ENCODE measurements around the gene ADGRB3.

ADGRB3 gene

DNA sequence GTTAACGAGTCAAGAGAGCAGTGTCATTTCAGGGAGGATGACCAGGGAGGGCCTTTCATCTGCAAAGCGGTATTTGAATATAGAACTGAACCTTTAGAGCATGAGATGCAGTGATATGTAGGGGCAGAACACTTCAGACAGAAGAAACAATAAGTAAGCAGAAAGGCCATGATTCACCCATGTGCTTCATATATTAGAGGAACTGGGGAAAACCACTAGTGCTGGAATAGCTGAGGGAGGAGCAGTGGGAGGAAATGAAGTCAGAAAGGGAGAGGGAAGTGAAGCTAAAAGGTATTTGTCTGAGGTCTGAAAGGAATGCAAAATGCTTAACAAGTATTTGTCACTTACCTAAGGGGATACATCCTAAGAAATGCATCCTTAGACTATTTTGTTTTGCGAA is 391.2 kb downstream of the ADGRB3 start:
- no peak for DNase-seq (ENCODE audit: low read depth in 3 of 3, low spot score in 1 of 3)

DNA sequence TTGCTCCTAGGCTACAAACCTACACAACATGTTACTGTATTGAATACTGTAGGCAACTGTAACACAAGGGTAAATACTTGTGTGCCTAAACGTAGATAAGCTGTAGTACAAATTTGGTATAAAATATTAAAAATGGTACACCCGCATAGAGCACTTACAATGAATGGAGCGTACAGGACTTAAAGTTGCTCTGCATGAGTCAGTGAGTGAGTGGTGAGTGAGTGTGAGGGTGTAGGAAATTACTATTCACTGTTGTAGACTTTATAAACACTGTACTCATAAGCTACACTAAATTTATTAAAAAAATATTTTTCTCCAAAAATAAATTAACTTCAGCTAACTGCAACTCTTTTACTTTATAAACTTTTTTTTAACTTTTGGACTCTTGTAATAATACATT is 391.6 kb downstream of the ADGRB3 start:
- DNase-seq (ENCODE audit: low read depth in 3 of 3, low spot score in 1 of 3), result no peak

DNA sequence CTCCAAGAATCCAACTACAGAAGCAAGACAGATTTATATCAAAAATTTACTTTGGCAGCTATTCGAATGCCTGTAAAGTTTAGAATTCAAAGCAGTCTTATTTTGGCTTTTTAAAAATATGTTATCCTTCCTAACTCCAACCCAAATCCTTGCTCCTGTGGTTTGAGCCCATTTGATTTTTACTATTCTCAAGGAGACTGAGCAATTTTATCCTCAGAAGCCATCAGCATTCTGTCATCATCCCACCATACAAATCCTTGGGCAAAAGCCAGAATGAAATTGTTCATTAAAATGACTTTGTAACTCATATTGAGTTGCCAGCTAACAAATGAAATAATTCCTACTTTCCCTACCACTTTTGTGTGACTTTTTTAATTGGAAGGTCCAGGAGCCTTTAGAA is 392.8 kb downstream of the ADGRB3 start:
- no peak for DNase-seq (ENCODE audit: low read depth in 3 of 3, low spot score in 1 of 3)

DNA sequence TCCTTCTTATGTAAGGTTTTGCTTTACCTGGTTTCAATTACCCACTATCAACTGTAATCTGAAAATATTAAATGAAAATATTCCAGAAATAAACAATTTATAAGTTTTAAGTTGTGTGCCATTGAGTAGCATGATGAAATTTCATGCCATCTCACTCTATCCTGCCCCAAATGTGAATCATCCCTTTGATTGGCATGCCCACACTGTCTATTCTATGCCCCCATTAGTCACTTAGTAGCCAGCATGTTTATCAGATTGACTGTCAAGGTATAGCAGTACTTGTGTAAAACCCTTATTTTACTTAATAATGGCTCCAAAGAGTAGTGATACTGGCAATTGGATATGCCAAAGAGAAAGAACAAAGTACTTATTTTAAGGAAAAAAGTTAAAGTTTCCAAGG is 403.8 kb downstream of the ADGRB3 start:
- no peak for DNase-seq (ENCODE audit: low read depth in 3 of 3, low spot score in 1 of 3)

DNA sequence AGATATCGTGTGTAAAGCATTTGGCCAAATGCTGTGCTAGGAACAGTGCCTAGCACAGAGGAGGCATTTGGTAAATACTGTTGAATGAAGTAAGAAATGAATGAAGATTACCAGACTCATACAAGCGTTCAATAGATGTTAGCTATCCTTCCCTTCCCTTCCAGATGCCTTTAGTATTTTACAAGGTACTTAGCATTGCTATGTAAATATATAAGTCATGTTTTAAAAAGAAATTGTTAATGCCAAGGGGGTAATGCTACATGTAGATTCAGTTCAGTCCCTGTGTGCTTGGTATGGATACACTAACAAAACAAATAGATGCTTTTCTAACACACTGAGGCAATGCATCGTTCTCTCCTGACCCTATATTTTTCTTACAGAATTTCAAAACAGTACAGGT is 407.2 kb downstream of the ADGRB3 start:
- DNase-seq (ENCODE audit: low read depth in 3 of 3, low spot score in 1 of 3), result no peak

DNA sequence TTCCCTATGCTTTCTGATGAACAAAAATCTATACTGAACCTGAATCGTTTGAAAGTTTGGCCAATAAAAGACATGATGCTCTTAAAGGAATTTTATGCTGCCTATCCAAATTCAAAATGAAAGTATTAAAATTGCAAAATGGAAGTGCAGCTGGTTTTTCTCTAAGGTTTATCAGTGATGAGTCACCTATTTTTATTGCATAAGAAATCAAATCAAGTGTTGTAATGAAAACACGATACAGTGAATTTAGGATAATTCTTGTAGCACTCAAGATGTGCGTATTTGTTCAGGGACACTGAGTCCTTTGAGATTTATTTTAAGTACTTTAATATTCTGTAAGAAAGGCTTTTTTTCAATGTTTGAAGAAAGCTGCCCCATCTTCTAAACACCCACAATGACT is 409.5 kb downstream of the ADGRB3 start:
- no peak for DNase-seq (ENCODE audit: low read depth in 3 of 3, low spot score in 1 of 3)

DNA sequence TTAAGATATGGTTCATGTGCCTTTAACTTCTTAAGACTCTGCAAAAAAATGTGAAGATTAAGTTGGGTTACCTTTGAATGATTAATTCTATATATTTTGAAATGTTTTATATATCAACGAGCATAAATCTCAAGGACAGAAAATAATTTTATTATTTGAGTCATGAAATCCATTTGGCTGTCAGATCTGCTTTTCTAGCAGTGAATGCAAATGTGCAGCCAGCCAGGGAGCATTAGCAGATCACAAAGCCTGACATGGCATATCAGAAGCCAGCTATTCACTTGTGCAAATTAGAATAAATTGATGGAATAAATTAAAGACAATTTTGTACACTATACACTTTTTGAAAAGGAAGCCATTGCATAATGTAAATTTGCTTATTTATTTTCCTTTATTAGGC is 424.3 kb downstream of the ADGRB3 start:
- DNase-seq (ENCODE audit: low read depth in 3 of 3, low spot score in 1 of 3), result no peak

DNA sequence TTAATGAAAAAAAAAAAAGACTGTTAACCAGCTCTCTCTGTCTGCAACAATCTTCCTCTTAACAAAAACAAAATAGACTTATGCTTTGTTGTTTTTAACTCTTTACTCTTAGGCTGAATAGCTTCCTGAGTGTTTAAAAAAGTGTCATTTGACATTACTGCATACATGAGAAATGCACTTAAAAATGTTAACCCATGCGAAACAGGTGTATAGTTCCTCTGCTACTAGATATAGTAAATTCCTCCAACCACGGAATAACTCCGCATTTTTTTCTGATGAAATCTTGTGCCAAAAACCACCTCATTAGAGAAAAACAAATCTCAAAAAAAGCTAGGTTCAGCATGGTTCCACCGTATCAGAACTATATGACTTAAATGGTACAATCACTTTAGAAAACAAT is 426.0 kb downstream of the ADGRB3 start:
- DNase-seq (ENCODE audit: low read depth in 3 of 3, low spot score in 1 of 3), result no peak

DNA sequence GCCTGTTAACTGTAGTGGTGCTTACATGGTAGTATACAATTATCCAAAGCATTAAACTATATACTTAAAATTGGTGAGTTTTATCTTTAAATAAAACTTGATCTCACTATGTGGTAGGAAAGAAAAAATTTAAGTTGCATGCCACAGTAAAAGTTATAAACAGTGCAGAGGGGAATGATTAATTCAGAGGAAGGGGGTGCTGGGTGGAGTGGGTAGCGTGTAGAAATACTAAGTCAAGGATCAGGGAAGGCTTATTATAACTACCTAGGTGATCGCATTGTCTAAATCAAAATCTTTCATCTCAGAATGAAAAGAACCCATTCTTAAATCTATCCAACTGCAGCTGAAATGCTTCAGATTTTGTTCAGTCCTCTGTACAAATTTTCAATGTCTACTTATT is 428.3 kb downstream of the ADGRB3 start:
- no peak for DNase-seq (ENCODE audit: low read depth in 3 of 3, low spot score in 1 of 3)

DNA sequence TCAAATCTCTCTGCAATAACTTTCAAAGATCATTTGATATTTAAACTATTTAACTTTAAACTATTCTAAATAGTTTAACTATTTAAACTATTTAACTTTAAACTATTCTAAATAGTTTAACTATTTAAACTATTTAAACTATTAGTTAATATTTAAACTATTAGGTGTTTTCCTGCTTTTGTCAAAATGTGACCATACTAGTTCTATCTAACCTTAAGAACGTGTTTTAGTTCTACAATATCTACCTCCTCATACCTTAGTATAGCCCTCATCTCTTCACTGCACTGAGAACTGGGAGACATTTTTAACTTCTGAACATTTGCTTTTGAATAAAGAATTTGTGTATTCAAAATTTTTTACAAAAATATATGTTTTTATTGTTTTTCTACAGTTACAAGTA is 429.1 kb downstream of the ADGRB3 start:
- no peak for DNase-seq (ENCODE audit: low read depth in 3 of 3, low spot score in 1 of 3)

DNA sequence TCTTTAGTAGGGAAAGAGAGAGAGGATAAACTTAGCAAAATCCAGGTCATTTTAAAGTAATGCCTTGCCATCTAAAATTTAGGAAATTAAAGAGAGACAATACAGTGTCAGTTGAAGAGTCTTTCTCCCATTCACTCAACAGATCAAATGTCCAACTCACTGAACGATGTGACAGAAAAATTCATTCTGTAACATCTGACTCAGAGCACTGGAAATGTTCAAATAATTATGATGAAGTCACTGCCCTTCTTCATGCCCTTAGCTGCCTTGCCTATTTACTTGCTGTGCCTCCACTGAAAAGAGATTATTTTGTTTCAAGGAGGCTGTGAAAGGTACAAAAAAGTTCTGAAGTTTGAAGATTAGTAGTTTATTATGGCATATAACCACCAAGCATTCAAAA is 434.8 kb downstream of the ADGRB3 start:
- DNase-seq (ENCODE audit: low read depth in 3 of 3, low spot score in 1 of 3), result no peak

DNA sequence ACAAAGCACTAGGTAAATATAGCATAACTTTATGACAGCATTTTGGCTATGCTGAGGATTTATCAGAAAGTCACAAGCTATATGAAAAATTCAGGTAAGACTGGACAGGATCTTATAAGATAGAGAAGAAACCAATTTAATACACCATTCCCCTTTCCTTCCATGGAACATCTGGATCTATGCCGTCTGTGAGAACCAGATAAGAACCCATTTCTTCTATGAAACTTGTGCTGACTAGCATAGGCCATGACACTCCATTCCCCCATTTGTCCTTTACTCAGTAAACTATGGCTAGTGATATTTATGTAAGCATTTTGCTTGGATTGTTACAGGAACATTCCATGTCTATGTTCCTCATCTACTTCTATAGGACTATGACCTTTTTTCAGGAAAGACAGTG is 437.7 kb downstream of the ADGRB3 start:
- DNase-seq (ENCODE audit: low read depth in 3 of 3, low spot score in 1 of 3), result no peak

DNA sequence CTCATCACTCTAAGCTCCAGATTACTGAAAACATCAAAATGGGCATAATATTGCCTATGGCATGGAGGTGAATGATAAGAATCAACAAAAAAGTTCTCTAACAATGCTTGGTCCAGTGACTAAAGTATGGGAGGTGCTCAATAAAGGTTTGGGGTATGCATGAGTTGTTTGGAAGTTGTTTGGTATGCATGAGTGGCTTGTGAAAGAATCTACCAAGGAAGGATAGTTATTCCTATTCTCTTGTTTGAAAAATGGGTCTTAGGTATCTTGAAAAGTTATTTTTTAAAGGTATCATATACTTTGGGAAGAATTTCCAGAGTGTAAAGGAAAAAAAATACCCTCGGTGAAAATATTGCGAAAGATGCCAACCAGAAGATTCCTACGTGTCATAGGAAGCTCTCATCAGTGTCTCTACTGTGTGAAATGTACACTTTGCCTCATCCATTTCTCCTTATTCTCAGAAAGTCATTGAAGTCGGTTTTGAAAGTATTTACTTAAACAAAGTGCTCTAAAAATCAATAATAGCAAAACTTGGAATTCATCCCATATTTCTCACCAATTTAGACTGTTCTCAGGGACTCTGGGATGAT is 449.8 kb downstream of the ADGRB3 start:
- no peak for DNase-seq (ENCODE audit: low read depth in 3 of 3, low spot score in 1 of 3)

DNA sequence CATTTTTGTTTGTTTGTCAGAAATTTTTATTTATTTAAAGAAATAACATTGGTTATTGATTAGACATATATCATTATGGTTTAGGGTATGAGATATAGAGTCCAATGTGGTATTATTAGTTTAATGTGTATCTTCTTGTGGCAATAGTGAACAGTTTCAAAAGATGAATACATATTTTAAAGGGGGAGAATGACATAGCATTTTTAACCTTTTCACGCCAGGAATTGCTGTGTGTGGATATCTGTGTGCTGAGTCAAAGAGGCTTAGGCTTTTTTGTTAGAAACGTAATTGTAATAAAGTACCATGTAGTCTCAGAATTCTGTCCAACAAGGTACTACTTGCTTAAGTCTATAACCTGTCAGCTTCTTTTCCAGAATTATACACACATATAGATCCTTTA is 451.6 kb downstream of the ADGRB3 start:
- no peak for DNase-seq (ENCODE audit: low read depth in 3 of 3, low spot score in 1 of 3)

DNA sequence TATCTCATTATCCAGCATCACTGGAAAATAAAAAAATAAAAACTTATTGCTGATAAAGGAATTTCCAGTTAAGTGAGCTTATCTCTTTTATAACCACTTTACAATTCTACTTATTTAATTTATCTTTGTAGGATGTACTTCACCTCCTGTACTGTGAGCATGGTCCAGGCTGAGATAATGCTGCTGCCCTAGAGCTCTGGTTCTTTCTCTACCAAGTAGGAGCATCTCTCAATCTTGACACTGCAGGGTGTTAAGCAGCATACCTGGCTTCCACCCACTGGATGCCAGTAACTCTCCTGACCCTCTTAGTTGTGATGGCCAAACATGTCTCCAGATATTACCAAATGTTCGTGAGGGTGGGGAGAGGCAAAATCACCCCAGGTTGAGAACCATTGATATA is 454.5 kb downstream of the ADGRB3 start:
- DNase-seq (ENCODE audit: low read depth in 3 of 3, low spot score in 1 of 3), result no peak

DNA sequence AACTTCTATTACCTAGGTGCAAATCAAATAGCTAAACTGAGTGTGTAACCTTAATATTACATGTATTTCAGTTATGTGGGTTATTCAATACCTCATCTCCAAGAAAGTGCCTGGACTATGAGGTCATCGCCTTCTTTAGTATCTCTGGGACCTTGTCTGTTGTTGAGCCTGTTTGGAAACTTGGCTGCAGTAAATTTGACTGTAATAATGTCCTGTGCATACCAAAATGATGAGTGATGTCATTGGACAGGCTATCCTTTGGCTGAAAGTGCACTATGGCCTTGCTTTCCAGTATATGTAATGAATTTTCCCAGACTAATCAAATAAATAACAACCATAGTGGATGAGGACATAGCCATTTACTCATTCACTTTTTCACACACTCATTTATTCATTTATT is 455.1 kb downstream of the ADGRB3 start:
- DNase-seq (ENCODE audit: low read depth in 3 of 3, low spot score in 1 of 3), result no peak

DNA sequence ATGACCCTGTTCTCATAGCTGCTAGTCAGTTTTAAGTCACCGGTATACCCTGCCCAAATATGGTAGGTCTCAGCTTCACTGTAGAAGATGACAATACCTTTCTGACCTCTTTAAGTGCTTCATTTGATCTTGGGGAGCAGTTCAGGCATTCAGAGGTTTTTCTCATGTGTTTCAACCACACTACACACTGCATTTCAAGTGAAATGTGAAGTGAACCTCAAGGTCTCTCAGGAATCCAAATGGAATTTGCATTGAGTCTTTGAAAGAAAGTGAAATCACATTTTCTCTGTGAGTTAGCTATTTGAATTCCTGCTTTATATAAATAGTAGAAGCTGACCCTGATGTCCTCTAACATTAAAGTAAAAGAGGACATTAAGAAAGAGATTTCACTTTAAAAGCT is 461.6 kb downstream of the ADGRB3 start:
- no peak for DNase-seq (ENCODE audit: low read depth in 3 of 3, low spot score in 1 of 3)

DNA sequence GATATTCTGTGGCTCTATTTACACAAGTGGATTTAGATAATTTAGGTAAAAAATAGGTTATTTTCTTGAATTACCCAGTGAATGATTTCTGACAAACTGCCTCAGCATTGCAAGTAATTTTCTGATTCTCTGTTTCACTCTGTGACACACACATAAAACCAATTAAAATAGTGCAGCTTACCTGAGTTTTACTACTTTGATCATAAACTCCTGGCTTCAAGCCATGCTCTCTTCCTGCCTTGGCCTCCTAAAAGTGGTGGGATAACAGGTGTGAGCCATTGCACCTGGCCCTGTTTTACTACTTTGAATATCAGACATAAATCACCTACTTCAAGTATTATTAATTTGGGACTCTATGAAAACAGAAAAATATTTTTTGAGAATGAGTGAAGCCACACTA is 462.9 kb downstream of the ADGRB3 start:
- no peak for DNase-seq (ENCODE audit: low read depth in 3 of 3, low spot score in 1 of 3)

DNA sequence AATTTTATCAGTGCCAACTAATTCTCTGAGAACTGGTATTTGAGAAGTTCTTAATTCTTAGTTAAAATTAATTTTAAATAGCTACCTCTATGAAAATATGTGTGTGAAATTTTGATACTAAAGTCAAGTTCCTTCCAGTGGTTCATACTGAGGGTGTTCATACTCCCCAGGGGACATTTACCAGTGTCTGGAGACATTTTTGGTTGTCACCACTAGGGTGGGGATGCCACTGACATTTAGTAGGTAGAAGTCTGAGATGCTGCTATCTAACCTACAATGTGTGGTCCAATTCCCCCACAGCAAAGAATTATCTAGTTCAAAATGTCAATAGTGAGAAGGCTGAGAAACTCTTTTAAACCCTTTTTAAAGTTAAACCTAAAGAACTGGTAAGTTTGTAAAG is 463.8 kb downstream of the ADGRB3 start:
- no peak for DNase-seq (ENCODE audit: low read depth in 3 of 3, low spot score in 1 of 3)

DNA sequence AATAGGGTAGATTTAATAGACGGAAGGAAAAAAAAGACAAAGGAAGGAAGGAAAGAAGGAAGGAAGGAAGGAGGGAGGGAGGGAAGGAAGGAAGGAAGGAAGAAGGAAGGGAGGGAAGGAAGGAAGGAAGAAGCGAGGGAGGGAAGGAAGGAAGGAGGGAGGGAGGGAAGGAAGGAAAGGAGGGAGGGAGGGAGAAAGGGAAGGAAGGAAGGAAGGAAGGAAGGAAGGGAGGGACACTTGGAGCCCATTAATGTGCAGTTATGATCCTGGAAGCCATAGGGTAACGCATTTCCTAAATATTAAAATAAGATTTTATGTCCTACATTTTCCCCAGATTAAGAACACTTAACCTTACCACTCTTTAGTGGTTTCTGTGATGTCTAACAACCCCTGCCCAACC is 465.7 kb downstream of the ADGRB3 start:
- DNase-seq (ENCODE audit: low read depth in 3 of 3, low spot score in 1 of 3), result no peak

DNA sequence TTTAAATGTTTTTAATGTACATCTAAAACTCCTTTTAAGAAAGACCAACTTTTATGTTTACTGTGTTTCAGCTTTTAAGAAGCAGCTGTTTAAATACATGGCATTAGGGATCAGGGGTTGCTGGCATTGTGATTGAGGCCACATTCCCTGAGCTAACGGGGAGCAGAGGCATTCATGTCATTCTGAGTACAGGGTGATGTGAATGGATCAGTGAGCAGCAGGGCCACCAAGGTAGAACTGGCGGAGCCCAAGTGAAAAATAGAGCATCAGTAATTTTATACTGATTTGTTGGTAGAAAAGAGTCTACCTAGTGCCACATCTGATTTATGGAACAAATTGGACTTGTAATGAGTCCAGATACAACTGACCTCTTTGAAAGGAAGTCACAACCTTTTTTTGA is 467.3 kb downstream of the ADGRB3 start:
- DNase-seq (ENCODE audit: low read depth in 3 of 3, low spot score in 1 of 3), result no peak

DNA sequence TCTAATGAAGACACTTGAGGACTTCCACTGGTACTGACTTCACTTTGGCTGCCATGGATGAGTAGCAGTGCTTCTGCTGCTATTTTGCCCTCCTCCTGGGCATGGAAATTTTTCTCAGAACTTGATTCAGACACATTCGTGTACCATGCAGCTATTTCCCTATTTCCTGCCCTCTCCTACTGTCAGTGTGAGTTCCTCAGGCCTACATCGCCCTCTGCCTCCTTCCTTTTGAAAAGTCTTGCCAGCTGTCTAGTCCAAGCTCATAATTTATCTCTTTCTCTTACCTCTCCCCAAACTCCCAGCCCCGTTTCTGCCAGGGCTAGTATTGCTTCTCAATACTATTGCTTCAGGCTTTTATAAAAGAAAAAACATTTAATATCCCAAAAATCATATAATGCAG is 470.2 kb downstream of the ADGRB3 start:
- DNase-seq (ENCODE audit: low read depth in 3 of 3, low spot score in 1 of 3), result no peak

DNA sequence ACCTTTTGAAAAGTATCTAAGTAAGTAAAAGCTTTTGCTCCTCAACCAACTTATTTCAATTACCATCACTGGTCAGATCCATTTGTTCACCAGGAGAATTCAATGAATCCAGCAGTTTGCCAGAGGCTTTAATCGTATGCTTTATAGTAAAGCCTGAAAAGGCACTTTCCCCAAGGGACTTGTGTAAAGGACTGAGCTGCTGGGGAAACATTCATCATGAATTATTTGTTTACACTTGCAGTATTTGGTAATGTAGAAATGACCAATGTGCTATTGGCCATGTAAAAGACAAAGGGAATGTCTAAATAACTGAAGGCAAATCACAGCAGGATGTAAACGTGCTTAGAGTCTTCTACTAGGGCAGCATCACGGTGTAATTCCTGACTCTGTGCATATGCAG is 471.4 kb downstream of the ADGRB3 start:
- DNase-seq (ENCODE audit: low read depth in 3 of 3, low spot score in 1 of 3), result no peak

DNA sequence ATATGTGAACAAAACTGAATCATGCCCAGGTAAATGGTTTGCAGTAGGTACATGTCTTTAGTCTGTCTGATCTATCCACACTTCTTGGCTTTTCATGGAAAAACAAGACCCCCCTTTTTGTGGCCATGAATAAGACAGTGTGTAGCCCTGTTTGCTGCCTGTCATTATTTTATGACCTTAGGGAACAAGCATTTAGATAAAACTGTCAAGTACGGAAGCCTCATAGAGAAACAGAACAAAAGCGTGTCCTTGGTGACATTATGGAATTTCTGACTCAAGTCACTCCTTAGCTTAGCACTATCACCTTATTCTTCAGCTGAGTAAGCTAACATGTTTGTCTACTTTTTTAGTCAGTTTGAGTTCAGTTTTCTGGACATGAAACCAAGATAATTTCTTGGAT is 476.2 kb downstream of the ADGRB3 start:
- DNase-seq (ENCODE audit: low read depth in 3 of 3, low spot score in 1 of 3), result no peak

Measured in stimulated activated CD4-positive, alpha-beta T cell treated with anti-CD3 and anti-CD28 coated beads, TNF-alpha, amount 100 ng/mL, for 1 hour (primary cell).